Measurements from ENCODE around the gene KRTAP10-6.
A peak's percentile ranks its signal among the peaks of the same experiment; 100 is the strongest.
"Not testable (repeated sequence)": the region's sequence is repeated elsewhere in the genome, so short reads cannot be mapped to it uniquely, and the experiment has no call there.

The KRTAP10-6 gene

DNA sequence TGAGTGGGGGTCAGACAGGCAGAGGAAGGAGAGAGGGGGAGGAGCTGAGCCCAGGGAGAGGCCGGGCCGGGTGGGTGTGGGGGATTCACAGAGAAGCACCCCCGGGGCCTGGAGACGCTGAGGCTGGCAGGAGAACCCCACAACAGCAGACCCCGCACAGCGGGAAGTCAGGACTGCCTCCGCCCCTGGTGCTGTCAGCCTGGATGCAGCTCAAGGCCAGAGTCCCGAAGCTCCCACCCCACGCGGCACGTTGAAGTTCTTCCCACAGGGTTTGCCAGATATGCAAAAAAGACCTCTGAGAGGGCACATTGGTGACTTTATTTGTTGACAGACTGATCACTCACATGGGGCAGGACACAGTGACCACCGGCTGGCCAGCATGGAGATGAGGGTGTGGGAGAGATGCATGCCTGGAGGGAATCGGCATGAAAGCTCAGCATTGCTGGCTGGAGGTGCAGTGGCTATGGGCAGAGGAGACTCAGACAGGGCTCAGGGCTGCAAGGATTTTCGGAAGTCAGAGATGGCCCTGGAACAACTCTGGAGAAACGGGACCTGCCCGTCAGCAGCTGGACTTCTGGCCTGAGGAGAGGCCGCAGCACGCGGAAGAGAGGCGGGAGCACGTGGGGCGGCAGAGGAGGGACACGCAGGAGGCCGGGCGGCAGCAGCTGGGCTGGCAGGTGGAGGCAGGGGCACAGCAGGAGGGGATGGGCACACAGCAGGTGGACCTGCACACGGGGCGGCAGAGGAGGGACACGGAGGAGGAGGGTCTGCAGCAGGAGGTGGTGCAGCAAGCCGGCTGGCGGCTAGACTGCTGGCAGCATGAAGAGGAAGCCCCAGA lies 34.6 kb downstream of the KRTAP10-6 start:
- DNase-seq (ENCODE audit: low read depth): no peak

DNA sequence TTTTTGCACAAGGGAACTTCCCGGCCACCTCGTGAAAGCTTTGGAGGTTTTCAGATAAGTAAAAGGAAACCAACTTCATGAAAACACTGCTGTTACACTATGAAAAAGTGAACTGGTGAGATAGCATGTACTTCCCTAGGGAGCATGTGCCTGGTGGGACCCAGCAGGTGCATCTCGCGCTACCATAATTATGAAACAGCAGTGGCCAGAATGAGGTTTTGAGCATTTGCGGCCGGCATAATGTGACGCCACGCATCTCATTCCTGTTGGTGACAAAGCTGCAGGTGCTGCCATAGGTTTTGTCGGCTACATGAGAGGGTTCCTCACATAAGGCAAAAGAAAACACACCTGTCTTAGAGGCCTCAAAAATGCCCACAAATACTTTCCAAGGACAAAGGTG lies 35.4 kb downstream of the KRTAP10-6 start:
- no peak for DNase-seq (ENCODE audit: low read depth)

- no peak for DNase-seq (ENCODE audit: low read depth)
Observed at GRCh38 chr21:44555200-44555875, 37.0 kb downstream of the KRTAP10-6 start.

- no peak for DNase-seq (ENCODE audit: low read depth)
Observed at GRCh38 chr21:44552681-44553080, 39.6 kb downstream of the KRTAP10-6 start.

DNA sequence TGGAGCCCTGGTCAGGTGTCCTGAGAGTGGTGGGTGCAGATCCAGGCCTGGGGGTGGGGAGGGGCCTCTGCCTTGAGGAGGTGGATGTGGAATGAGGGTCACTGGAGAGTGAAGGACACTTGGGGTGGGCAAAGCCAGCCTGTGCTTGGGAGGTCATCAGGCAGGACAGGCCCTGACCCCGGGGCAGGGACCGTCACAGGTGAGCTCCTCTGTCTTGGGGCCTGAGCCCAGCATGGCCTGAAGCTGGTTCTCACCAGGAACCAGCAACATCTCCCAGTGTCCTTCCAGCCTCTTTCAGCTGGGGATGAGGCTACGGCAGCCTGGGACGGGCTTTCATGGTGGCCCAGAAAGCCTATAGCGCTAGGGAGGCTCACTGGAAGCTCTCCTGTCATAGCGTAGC lies 40.2 kb downstream of the KRTAP10-6 start:
- DNase-seq (ENCODE audit: low read depth): no peak

DNA sequence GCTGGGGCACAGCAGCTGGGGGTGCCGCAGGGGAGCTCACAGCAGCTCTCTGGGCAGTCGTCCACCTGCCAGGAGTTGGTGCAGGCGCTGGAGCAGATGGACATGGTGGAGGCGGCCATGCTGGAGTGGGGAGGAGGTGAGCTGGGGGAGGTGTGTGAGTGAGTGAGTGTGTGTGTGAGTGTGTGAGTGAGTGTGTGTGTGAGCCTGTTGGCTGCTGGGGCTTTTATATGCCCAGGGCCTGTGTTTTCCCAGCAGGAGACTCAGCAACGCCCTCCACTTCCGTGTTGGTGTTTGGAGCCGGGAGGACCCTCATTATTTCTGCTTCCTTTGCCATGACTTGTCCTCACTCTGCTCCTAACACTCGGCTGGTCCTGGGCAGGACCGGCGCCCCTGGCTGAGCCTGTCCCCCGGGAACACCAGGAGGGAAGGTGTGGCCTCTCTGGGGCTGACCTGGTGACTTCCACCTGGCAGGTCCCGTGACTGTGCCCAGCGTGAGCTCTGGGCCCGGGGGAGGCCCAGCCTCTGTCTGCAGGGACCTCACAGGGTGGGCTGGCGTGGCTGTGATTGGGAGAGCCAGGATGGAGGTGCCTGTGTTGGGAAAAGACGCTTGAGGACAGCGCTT lies 40.9 kb downstream of the KRTAP10-6 start, which contains the start of gene KRTAP10-2:
KRTAP10-2 (minus strand) TSS at position 166 of the 622 bp plus-strand sequence; CDS start at position 119, 47 bp downstream.
- DNase-seq (ENCODE audit: low read depth): no peak

GRCh38 chr21:44550807-44551206 lies 41.5 kb downstream of the KRTAP10-6 start:
- DNase-seq (ENCODE audit: low read depth): no peak

GRCh38 chr21:44550285-44550684 lies 42.0 kb downstream of the KRTAP10-6 start:
- not testable (repeated sequence) for DNase-seq (ENCODE audit: low read depth)

DNA sequence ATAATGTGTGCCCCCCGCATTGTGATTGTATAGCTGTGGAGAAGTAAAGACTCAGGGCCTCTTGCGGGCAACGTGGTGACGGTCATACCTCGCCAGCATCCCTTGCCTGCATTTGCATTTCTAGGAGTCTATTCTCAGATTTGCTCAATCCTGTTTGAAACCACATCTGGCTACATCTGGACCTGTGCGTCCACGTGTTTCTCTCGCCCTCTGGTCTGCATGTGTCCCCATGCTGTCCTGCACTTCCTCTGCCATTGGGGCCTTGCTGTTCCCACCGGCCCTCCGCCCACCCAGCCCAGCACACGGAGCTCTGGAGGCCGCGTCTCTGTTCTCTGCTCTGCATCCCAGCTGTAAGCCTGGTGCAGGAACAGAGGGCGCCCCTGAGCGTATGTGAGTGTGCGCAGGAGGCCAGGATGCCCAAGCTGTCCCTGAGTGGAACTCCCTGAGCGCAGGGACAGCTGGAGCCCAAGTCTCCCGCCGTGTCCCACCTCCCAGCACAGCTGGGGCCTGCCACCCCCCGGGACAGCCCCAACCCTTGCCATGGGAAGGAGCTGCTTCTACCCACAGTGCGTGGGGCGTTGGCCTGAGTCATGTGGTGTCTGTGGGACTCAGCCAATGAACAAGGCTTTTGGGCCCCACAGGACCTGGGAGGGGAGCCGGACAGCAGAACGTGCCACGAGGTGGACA lies 42.6 kb downstream of the KRTAP10-6 start:
- no peak for DNase-seq (ENCODE audit: low read depth)

DNA sequence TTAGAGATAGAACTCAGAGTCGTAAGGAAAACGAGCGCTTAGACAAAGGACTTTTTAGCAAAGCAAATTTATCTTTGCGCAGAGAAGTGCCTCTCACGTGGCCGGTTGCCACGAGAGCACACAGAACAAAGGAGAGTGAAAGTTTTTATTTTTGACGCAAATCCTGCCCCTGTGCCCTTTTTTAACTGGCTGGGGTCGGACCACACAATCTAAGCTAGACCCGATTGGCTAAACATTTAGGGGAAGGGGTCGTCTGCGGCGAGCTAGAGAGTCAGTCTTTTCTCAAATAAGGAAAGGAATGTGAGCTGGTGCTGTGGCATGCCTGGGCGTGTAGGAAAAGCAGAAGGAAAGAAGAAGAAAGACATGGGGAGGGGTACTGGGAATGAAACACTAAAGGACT lies 43.4 kb downstream of the KRTAP10-6 start:
- DNase-seq (ENCODE audit: low read depth): no peak

DNA sequence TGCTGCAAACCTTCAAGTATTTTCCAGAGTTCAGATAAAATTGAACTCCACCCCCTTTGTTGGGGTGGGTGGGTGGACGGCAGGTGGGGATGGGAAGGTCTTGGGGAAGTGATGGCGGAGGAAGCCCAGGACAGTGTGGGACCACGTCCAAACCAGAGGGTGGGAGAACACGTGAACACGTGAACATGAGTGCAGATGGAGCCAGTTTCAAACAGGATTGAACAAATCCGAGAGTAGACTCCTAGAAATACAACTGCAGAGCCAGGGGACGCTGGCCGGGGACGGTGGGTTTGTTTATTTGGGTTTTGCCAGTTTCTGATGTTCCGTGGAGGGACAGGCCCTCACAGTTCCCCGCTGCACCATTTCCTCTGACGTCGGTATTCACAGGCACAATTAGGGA lies 43.9 kb downstream of the KRTAP10-6 start:
- DNase-seq (ENCODE audit: low read depth): no peak

GRCh38 chr21:44547656-44548331 lies 44.5 kb downstream of the KRTAP10-6 start:
- DNase-seq (ENCODE audit: low read depth): peak; percentile 24

GRCh38 chr21:44544566-44544965 lies 47.7 kb downstream of the KRTAP10-6 start:
- no peak for DNase-seq (ENCODE audit: low read depth)

DNA sequence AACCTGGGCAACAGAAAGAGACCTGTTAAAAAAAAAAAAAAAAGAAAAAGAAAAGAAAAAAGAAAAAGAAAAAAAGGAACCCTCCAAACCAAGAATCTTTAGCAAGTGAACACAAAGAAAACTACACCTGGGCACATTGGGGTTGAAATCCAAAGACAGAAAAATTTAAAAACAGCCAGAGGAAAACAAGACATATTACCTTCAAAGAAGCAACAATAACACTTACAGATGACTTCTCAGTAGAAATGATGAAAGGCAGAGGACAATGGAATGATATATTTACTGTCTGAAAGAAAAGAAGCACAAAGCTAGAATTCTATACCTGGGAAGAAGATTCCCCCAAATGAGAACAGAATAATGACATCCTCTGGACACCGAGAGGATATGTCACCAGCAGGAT lies 49.6 kb downstream of the KRTAP10-6 start:
- no peak for DNase-seq (ENCODE audit: low read depth)
